Measurements from ENCODE around the gene PHF10.

DNA sequence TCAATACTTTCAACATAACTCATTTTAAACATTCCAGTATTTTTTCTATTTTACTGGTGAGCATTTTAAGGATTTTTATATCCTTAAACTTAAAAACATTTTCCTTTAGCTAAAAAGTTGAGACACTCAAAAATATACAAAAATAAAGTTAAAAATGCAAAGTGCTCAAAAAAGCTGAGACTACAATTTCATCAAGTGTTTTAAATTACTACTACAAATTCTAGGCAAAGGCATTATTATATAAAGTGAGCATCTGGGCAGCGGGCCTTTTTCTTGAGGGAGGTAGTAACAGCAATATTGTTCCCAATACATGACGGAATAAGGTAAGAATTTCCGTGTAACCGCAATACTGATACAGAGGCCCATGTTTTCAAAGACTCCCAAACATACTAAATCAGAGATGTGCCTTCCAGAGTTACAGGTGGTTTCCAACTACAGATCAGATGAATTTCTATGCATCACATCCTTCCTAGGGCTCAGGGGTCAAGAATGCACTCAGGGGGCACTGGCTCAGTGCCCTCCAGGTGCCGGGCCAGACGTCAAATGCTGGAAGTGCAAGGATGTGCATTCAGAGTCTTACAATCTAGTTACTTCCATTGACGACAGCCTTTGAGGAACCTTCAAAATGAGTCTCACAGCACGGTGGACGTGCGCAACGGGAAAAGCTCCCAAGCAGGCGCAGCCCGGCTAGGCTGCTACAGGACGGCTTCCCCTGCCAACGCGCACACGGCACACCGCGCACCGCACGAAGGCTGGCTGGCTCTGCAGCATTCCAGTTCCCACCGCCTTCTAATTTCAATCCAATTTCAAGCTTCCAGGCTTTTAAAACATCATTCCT, 1.7 kb downstream of the PHF10 start:
- TF ChIP-seq, protein P1, sequence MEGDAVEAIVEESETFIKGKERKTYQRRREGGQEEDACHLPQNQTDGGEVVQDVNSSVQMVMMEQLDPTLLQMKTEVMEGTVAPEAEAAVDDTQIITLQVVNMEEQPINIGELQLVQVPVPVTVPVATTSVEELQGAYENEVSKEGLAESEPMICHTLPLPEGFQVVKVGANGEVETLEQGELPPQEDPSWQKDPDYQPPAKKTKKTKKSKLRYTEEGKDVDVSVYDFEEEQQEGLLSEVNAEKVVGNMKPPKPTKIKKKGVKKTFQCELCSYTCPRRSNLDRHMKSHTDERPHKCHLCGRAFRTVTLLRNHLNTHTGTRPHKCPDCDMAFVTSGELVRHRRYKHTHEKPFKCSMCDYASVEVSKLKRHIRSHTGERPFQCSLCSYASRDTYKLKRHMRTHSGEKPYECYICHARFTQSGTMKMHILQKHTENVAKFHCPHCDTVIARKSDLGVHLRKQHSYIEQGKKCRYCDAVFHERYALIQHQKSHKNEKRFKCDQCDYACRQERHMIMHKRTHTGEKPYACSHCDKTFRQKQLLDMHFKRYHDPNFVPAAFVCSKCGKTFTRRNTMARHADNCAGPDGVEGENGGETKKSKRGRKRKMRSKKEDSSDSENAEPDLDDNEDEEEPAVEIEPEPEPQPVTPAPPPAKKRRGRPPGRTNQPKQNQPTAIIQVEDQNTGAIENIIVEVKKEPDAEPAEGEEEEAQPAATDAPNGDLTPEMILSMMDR (IDR thresholded peaks at IDR 0.05), result no peak
- no peak for TF ChIP-seq POLR2A (IDR thresholded peaks at IDR 0.05)

Measured in uterus (tissue), 2 donors.